NCI-H146 treated with DMSO at 0.1 percent for 48 hours (cell line): ENCODE results near the gene ZNF729.
"Not testable (repeated sequence)": the region's sequence is repeated elsewhere in the genome, so short reads cannot be mapped to it uniquely, and the experiment has no call there.

Experiments used
- DNase-seq: peaks from one replicate; lab custom pipeline; 2025; ENCODE audit not compliant: unreplicated experiment; lab: John Stamatoyannopoulos, UW

The ZNF729 gene

DNA sequence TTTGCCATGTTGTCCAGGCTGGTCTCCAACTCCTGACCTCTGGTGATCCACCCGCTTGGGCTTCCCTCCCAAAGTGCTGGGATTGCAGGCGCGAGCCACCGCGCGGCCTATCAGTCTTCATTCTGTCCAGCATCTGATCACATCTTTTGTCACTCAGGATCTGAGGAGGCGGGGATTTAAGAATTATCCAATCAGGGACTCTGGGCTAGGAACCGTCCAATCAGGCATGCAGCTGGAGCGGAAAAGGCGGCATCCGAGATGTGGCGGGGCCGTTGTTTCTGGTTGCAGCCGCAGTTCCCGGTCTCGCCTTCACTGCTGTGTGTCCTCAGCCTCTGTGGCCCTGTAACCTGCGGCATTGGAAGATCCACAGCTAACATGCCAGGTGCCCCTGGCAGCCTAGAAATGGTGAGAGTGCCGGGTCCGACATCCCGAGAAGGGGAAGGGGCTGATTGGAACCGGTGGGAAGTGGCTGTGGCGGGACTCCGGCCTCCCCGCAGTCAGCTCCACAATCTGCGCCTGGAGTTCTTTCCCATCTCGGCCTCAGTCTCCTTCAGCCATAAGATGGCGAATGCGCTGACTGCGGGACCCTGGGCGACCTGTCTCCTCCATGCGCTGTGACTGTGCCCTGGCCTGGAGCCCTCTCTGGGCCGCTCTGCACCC lies at the start of gene ZNF729:
Gene ZNF729 (plus strand): TSS at position 291 of the 660 bp plus-strand sequence. CDS start 85 bp downstream, at position 376.
- no peak for DNase-seq

GRCh38 chr19:22256856-22257255 lies 29.4 kb upstream of the ZNF729 start:
- DNase-seq = no peak

DNA sequence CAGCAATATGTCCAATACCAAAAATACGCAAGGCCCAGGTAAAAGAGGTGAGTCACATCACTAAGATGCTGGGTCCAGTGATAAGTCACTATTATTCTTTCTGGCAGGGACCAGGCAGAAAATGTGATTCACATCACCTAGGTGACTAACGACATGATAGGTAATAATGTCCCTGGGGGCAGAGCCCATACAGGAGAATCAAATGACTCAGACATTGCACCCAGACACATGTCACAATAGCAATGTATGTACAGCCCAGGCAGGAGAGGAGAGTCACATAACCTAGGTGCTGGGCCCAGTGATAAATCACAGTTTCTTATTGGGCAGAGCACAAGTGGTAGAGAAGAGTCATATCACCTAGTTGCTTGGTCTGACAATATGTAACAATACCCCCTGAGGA lies 28.9 kb upstream of the ZNF729 start:
- no peak for DNase-seq

- DNase-seq = no peak
Measured at GRCh38 chr19:22257916-22258315, 28.3 kb upstream of the ZNF729 start.

GRCh38 chr19:22260499-22260898 lies 25.7 kb upstream of the ZNF729 start:
- DNase-seq = no peak

DNA sequence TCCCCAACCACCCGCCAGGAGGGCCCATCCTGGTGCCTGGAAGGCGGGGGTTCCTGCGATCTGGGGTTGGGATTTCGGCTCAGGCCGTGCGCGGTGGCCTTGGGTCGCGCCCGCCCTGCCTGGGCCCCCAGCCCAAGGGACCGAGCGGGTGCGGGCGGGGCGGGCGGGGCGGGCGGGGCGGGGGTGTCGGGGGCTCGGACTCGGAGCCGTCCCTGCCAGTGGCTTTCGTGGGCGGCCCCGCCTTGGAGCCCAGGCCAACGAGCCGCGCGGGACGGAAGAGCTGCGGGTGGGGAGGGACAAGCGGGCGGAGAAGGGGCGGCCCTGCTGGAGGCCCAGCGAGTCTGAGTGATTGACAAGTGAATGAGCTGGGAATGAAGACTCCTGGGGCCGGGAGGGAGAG lies 24.6 kb upstream of the ZNF729 start:
- no peak for DNase-seq

DNA sequence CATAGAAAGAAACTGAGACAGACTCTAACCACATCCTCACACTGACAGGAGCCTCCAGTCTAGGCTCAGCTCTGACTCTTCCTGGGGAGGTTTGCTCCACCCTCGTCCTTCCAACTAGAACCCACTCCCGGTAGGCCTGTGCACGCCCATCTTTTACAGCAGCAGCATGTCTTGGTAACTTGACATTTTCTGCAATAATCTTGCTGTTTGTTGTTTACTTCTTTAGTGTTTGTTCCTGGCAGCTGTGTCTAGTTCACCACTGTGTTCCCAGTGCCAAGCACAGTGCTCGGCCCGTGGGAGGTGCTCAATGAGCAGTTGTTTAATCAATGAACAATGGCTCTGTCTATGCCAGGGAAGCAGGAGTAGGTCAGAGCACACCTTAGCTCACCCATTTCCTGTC lies 23.1 kb upstream of the ZNF729 start:
- DNase-seq = no peak

GRCh38 chr19:22321554-22321953 lies 35.3 kb downstream of the ZNF729 start:
- not testable (repeated sequence) for DNase-seq

- no peak for DNase-seq
Measured at GRCh38 chr19:22326219-22326618, 40.0 kb downstream of the ZNF729 start.

GRCh38 chr19:22327321-22327720 lies 41.1 kb downstream of the ZNF729 start:
- DNase-seq = no peak

DNA sequence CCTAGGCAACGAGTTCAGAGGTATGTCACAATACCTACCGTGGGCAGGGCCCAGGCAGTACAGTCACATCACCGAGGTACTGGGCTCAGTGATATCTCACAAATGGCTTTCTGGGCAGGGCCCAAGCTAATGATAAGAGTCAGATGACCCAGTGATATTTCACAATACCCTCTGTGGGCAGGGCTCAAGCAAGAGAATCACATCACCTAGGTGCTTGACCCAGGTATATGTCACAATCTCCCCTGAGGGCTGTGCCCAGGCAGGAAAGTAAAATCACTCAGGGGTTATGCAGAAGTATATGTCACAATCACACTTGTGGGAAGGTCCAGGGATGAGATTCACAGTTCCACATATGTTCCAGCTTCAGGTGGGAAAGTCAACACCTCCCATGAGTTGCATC lies 45.3 kb downstream of the ZNF729 start:
- DNase-seq = no peak

- no peak for DNase-seq
Measured at GRCh38 chr19:22332924-22333323, 46.7 kb downstream of the ZNF729 start.

- DNase-seq = no peak
Measured at GRCh38 chr19:22335716-22336115, 49.5 kb downstream of the ZNF729 start.

- no peak for DNase-seq
Measured at GRCh38 chr19:22354665-22355064, 68.4 kb downstream of the ZNF729 start.
